ENCODE results near the gene ME3.

GRCh38 chr11:86453290-86454030 lies 219.0 kb downstream of the ME3 start:
- TF ChIP-seq FOXP2 (optimal IDR thresholded peaks at IDR 0.05; ENCODE audit: borderline replicate concordance, extremely low read depth, extremely low read length, insufficient read depth) (no peak), POLR2AphosphoS5 (IDR thresholded peaks at IDR 0.05; ENCODE audit: low read depth, low read length) (no peak)

Measured in PFSK-1 (cell line).